GM23338 (cell line): Measurements from ENCODE around the gene FOLR1. TPM values are rescaled to one million over a fixed set of nuclear protein-coding genes. Genes with fewer than 3 reads are reported as not detected.
"Not testable (repeated sequence)": the region's sequence is repeated elsewhere in the genome, so short reads cannot be mapped to it uniquely, and the experiment has no call there.

ENCODE experiments used
- ATAC-seq: fragments of 200-7000 bp; cut with Tn5 transposase; 3 replicates; pipeline ENCODE4 v1.9.1; 2020
- DNase-seq: peaks from one replicate; pipeline ENCODE4 v3.0.0-alpha.2; 2015; ENCODE audit warnings: low spot score
- H2AFZ ChIP-seq: fragments of 200-600 bp; sonication (generic); 2 replicates; pipeline ENCODE4 v1.8.0; 2016; ENCODE audit warnings: antibody characterized with exemption, mild to moderate bottlenecking, moderate library complexity
- H3F3A ChIP-seq: fragments of 200-600 bp; sonication (generic); replicated peaks from 2 replicates; pipeline ENCODE4 v1.8.0; 2017; ENCODE audit warnings: antibody characterized with exemption, mixed run types, low read depth
- H3K27ac ChIP-seq: fragments of 200-600 bp; sonication (generic); 2 replicates; pipeline ENCODE4 v1.6.1; 2016; ENCODE audit warnings: low read depth
- H3K27me3 ChIP-seq: fragments of 200-600 bp; sonication (generic); 2 replicates; pipeline ENCODE4 v1.8.0; 2016; ENCODE audit warnings: mild to moderate bottlenecking, mixed run types, moderate library complexity; ENCODE audit not compliant: insufficient read depth
- H3K36me3 ChIP-seq: fragments of 200-600 bp; sonication (generic); 2 replicates; pipeline ENCODE4 v1.8.0; 2016; ENCODE audit warnings: mild to moderate bottlenecking; ENCODE audit not compliant: insufficient read depth
- H3K4me1 ChIP-seq: fragments of 200-600 bp; sonication (generic); 2 replicates; pipeline ENCODE4 v1.8.0; 2016; ENCODE audit warnings: mild to moderate bottlenecking, moderate library complexity; ENCODE audit not compliant: insufficient read depth
- H3K4me2 ChIP-seq: fragments of 200-600 bp; sonication (generic); 2 replicates; pipeline ENCODE4 v1.7.1; 2017; ENCODE audit warnings: mixed run types
- H3K4me3 ChIP-seq: fragments of 200-600 bp; sonication (generic); 2 replicates; pipeline ENCODE4 v1.6.1; 2016; ENCODE audit warnings: mixed run types
- H3K79me2 ChIP-seq: fragments of 200-600 bp; sonication (generic); replicated peaks from 2 replicates; pipeline ENCODE4 v1.8.0; 2017; ENCODE audit warnings: mild to moderate bottlenecking; ENCODE audit not compliant: insufficient read depth
- H3K9me2 ChIP-seq: fragments of 200-600 bp; sonication (generic); 2 replicates; pipeline ENCODE4 v1.8.0; 2017; ENCODE audit not compliant: insufficient read depth
- H4K20me1 ChIP-seq: fragments of 200-600 bp; sonication (generic); replicated peaks from 2 replicates; pipeline ENCODE4 v1.8.0; 2017; ENCODE audit warnings: mild to moderate bottlenecking; ENCODE audit not compliant: insufficient read depth
- H3K27ac Mint-ChIP-seq: 2 replicates; pipeline ENCODE4 v1.8.0; 2020; ENCODE audit warnings: inconsistent platforms, mild to moderate bottlenecking, moderate library complexity, mixed read lengths
- H3K27me3 Mint-ChIP-seq: 3 replicates; pipeline ENCODE4 v1.8.0; 2022; ENCODE audit warnings: low read depth, mild to moderate bottlenecking, moderate library complexity, mixed read lengths, inconsistent platforms; ENCODE audit not compliant: insufficient read depth, poor library complexity
- H3K36me3 Mint-ChIP-seq: 3 replicates; pipeline ENCODE4 v1.8.0; 2021; ENCODE audit warnings: low read depth, mild to moderate bottlenecking, inconsistent platforms, moderate library complexity, mixed read lengths
- H3K4me1 Mint-ChIP-seq: 3 replicates; pipeline ENCODE4 v1.8.0; 2020; ENCODE audit warnings: mild to moderate bottlenecking, inconsistent platforms, mixed read lengths
- H3K4me3 Mint-ChIP-seq: 3 replicates; pipeline ENCODE4 v1.8.0; 2021; ENCODE audit warnings: moderate library complexity, mild to moderate bottlenecking, inconsistent platforms, mixed read lengths
- H3K9me3 Mint-ChIP-seq: 3 replicates; pipeline ENCODE4 v1.8.0; 2020; ENCODE audit warnings: moderate library complexity, mild to moderate bottlenecking, inconsistent platforms, mixed read lengths
- CREB1 ChIP-seq: fragments of 250-450 bp; sonication (Bioruptor Pico); IDR thresholded peaks from 2 replicates; pipeline ENCODE4 v1.5.0; 2020; ENCODE audit warnings: low read depth, mild to moderate bottlenecking, moderate library complexity
- ETS1 ChIP-seq: IDR thresholded peaks from 2 replicates; pipeline ENCODE4 v1.6.1; 2016; ENCODE audit warnings: antibody characterized with exemption
- EZH2phosphoT487 ChIP-seq: fragments of 200-600 bp; sonication (generic); IDR thresholded peaks from one replicate; pipeline ENCODE4 v1.8.1; 2018; ENCODE audit warnings: antibody characterized with exemption; ENCODE audit not compliant: unreplicated experiment
- JUNB ChIP-seq: IDR thresholded peaks from one replicate; pipeline ENCODE4 v1.6.1; 2016; ENCODE audit warnings: antibody characterized with exemption; ENCODE audit not compliant: unreplicated experiment
- NANOG ChIP-seq: IDR thresholded peaks from 2 replicates; pipeline ENCODE4 v1.6.1; 2016; ENCODE audit warnings: antibody characterized with exemption, borderline replicate concordance
- POLR2AphosphoS5 ChIP-seq: IDR thresholded peaks from 2 replicates; pipeline ENCODE4 v1.6.1; 2016; ENCODE audit warnings: antibody characterized with exemption, low read depth
- REST ChIP-seq: IDR thresholded peaks from one replicate; pipeline ENCODE4 v1.6.1; 2018; ENCODE audit warnings: antibody characterized with exemption; ENCODE audit not compliant: unreplicated experiment
- STAT1 ChIP-seq: IDR thresholded peaks from one replicate; pipeline ENCODE4 v1.6.1; 2016; ENCODE audit warnings: antibody characterized with exemption; ENCODE audit not compliant: unreplicated experiment
- ZNF114 ChIP-seq: fragments of 250-450 bp; sonication (Bioruptor Pico); IDR thresholded peaks from 2 replicates; pipeline ENCODE4 v1.5.0; 2020; ENCODE audit warnings: mild to moderate bottlenecking, moderate library complexity
- ZNF462 ChIP-seq: fragments of 250-450 bp; sonication (Bioruptor Pico); IDR thresholded peaks from 2 replicates; pipeline ENCODE4 v1.5.0; 2020; ENCODE audit warnings: mild to moderate bottlenecking, moderate library complexity
- polyA plus RNA-seq: library from polyadenylated mRNA; unstranded; fragments of >200 nt; fragmentation: Nextera tagmentation; extraction: Ambion mirVana; gene quantifications from 2 replicates; pipeline ENCODE4 v1.2.1, GENCODE V29; 2016
- total RNA-seq: library from RNA; depleted of rRNA; stranded (reverse); fragments of >200 nt; shearing (Covaris generic); gene quantifications from 2 replicates; pipeline ENCODE4 v1.2.3, GENCODE V29; 2014

FOLR1 gene
- total and polyA plus RNA-seq, 2 experiments from 2014 or later = 0.42 TPM; not detected in 1

GRCh38 chr11:72195518-72196270, 3.8 kb downstream of the FOLR1 start (continued):
- TF ChIP-seq ZNF462 (CRISPR knock-in tag) = no peak

GRCh38 chr11:72201445-72201844, 9.5 kb downstream of the FOLR1 start:
- H3K4me3 Mint-ChIP-seq, H3K36me3 ChIP-seq, H3K4me1 ChIP-seq, DNase-seq, H3F3A ChIP-seq, H3K79me2 ChIP-seq, H3K36me3 Mint-ChIP-seq, H3K4me3 ChIP-seq, H3K27me3 ChIP-seq, H3K4me1 Mint-ChIP-seq, H3K27ac ChIP-seq, H3K9me2 ChIP-seq, H4K20me1 ChIP-seq, ATAC-seq, H3K27me3 Mint-ChIP-seq, H3K27ac Mint-ChIP-seq, H3K4me2 ChIP-seq, H2AFZ ChIP-seq, H3K9me3 Mint-ChIP-seq: not testable (repeated sequence)

GRCh38 chr11:72202571-72202970, 10.6 kb downstream of the FOLR1 start:
- H3K9me3 Mint-ChIP-seq = no peaks in the 10 kb centered on the region; the same call in 2 of the 3 replicates
- no peaks in the 10 kb centered on the region for H3K4me1 ChIP-seq
- H3K27ac ChIP-seq = no peak overlapping the region
- peaks cover 7% of the 10 kb centered on the region for H3K27me3 Mint-ChIP-seq
- DNase-seq (no peak), ATAC-seq (no peak)
- H3K79me2 ChIP-seq = no peaks in the 10 kb centered on the region
- no peaks in the 10 kb centered on the region for H3K27me3 ChIP-seq
- H3K4me2 ChIP-seq = no peak overlapping the region
- no peaks in the 10 kb centered on the region for H3K36me3 Mint-ChIP-seq
- no peaks in the 10 kb centered on the region for H3K4me1 Mint-ChIP-seq
- H3K36me3 ChIP-seq = no peaks in the 10 kb centered on the region
- no peak overlapping the region for H2AFZ ChIP-seq
- H4K20me1 ChIP-seq = no peaks in the 10 kb centered on the region
- no peaks in the 10 kb centered on the region for H3F3A ChIP-seq
- no peak overlapping the region for H3K4me3 Mint-ChIP-seq
- H3K4me3 ChIP-seq = no peak overlapping the region
- H3K27ac Mint-ChIP-seq = no peak overlapping the region
- H3K9me2 ChIP-seq = no peaks in the 10 kb centered on the region
- TF ChIP-seq STAT1 (no peak), NANOG (no peak), JUNB (no peak), ETS1 (no peak), EZH2phosphoT487 (no peak), ZNF114 (CRISPR knock-in tag) (no peak), POLR2AphosphoS5 (no peak), REST (no peak), CREB1 (CRISPR knock-in tag) (no peak)
